GM23338 (cell line): ENCODE measurements around the gene LINGO1. TPM values are rescaled to one million over a fixed set of nuclear protein-coding genes. Genes with fewer than 3 reads are reported as not detected.
A peak's percentile ranks its signal among the peaks of the same experiment; 100 is the strongest.

Experiments
- ATAC-seq: fragments of 200-7000 bp; cut with Tn5 transposase; 3 replicates; pipeline ENCODE4 v1.9.1; 2020
- DNase-seq: peaks from one replicate; pipeline ENCODE4 v3.0.0-alpha.2; 2015; ENCODE audit warnings: low spot score
- H2AFZ ChIP-seq: fragments of 200-600 bp; sonication (generic); 2 replicates; pipeline ENCODE4 v1.8.0; 2016; ENCODE audit warnings: antibody characterized with exemption, mild to moderate bottlenecking, moderate library complexity
- H3F3A ChIP-seq: fragments of 200-600 bp; sonication (generic); replicated peaks from 2 replicates; pipeline ENCODE4 v1.8.0; 2017; ENCODE audit warnings: antibody characterized with exemption, mixed run types, low read depth
- H3K27ac ChIP-seq: fragments of 200-600 bp; sonication (generic); 2 replicates; pipeline ENCODE4 v1.6.1; 2016; ENCODE audit warnings: low read depth
- H3K27me3 ChIP-seq: fragments of 200-600 bp; sonication (generic); 2 replicates; pipeline ENCODE4 v1.8.0; 2016; ENCODE audit warnings: mild to moderate bottlenecking, mixed run types, moderate library complexity; ENCODE audit not compliant: insufficient read depth
- H3K36me3 ChIP-seq: fragments of 200-600 bp; sonication (generic); 2 replicates; pipeline ENCODE4 v1.8.0; 2016; ENCODE audit warnings: mild to moderate bottlenecking; ENCODE audit not compliant: insufficient read depth
- H3K4me1 ChIP-seq: fragments of 200-600 bp; sonication (generic); 2 replicates; pipeline ENCODE4 v1.8.0; 2016; ENCODE audit warnings: mild to moderate bottlenecking, moderate library complexity; ENCODE audit not compliant: insufficient read depth
- H3K4me2 ChIP-seq: fragments of 200-600 bp; sonication (generic); 2 replicates; pipeline ENCODE4 v1.7.1; 2017; ENCODE audit warnings: mixed run types
- H3K4me3 ChIP-seq: fragments of 200-600 bp; sonication (generic); 2 replicates; pipeline ENCODE4 v1.6.1; 2016; ENCODE audit warnings: mixed run types
- H3K79me2 ChIP-seq: fragments of 200-600 bp; sonication (generic); replicated peaks from 2 replicates; pipeline ENCODE4 v1.8.0; 2017; ENCODE audit warnings: mild to moderate bottlenecking; ENCODE audit not compliant: insufficient read depth
- H3K9me2 ChIP-seq: fragments of 200-600 bp; sonication (generic); 2 replicates; pipeline ENCODE4 v1.8.0; 2017; ENCODE audit not compliant: insufficient read depth
- H4K20me1 ChIP-seq: fragments of 200-600 bp; sonication (generic); replicated peaks from 2 replicates; pipeline ENCODE4 v1.8.0; 2017; ENCODE audit warnings: mild to moderate bottlenecking; ENCODE audit not compliant: insufficient read depth
- H3K27ac Mint-ChIP-seq: 2 replicates; pipeline ENCODE4 v1.8.0; 2020; ENCODE audit warnings: inconsistent platforms, mild to moderate bottlenecking, moderate library complexity, mixed read lengths
- H3K27me3 Mint-ChIP-seq: 3 replicates; pipeline ENCODE4 v1.8.0; 2022; ENCODE audit warnings: low read depth, mild to moderate bottlenecking, moderate library complexity, mixed read lengths, inconsistent platforms; ENCODE audit not compliant: insufficient read depth, poor library complexity
- H3K36me3 Mint-ChIP-seq: 3 replicates; pipeline ENCODE4 v1.8.0; 2021; ENCODE audit warnings: low read depth, mild to moderate bottlenecking, inconsistent platforms, moderate library complexity, mixed read lengths
- H3K4me1 Mint-ChIP-seq: 3 replicates; pipeline ENCODE4 v1.8.0; 2020; ENCODE audit warnings: mild to moderate bottlenecking, inconsistent platforms, mixed read lengths
- H3K4me3 Mint-ChIP-seq: 3 replicates; pipeline ENCODE4 v1.8.0; 2021; ENCODE audit warnings: moderate library complexity, mild to moderate bottlenecking, inconsistent platforms, mixed read lengths
- H3K9me3 Mint-ChIP-seq: 3 replicates; pipeline ENCODE4 v1.8.0; 2020; ENCODE audit warnings: moderate library complexity, mild to moderate bottlenecking, inconsistent platforms, mixed read lengths
- CTCF ChIP-seq, 2 experiments: fragments of 200-600 bp in 1 of 2; sonication (generic) in 1 of 2; conservative IDR thresholded peaks; 2 replicates each; pipeline versions ENCODE4 v1.5.1 to v1.6.1; 2016 to 2017; ENCODE audit warnings: antibody characterized with exemption in 2 of 2, low read depth in 2 of 2, mild to moderate bottlenecking in 2 of 2, moderate library complexity in 1 of 2
- ETS1 ChIP-seq: IDR thresholded peaks from 2 replicates; pipeline ENCODE4 v1.6.1; 2016; ENCODE audit warnings: antibody characterized with exemption
- EZH2 ChIP-seq: fragments of 200-600 bp; sonication (generic); IDR thresholded peaks from one replicate; pipeline ENCODE4 v1.8.0; 2017; ENCODE audit warnings: antibody characterized with exemption, mild to moderate bottlenecking, low read depth; ENCODE audit not compliant: unreplicated experiment
- NANOG ChIP-seq: IDR thresholded peaks from 2 replicates; pipeline ENCODE4 v1.6.1; 2016; ENCODE audit warnings: antibody characterized with exemption, borderline replicate concordance
- STAT1 ChIP-seq: IDR thresholded peaks from one replicate; pipeline ENCODE4 v1.6.1; 2016; ENCODE audit warnings: antibody characterized with exemption; ENCODE audit not compliant: unreplicated experiment
- ZNF331 ChIP-seq: fragments of 250-450 bp; sonication (Bioruptor Pico); IDR thresholded peaks from 2 replicates; pipeline ENCODE4 v1.5.0; 2020; ENCODE audit warnings: low read depth, mild to moderate bottlenecking, moderate library complexity
- polyA plus RNA-seq: library from polyadenylated mRNA; unstranded; fragments of >200 nt; fragmentation: Nextera tagmentation; extraction: Ambion mirVana; gene quantifications from 2 replicates; pipeline ENCODE4 v1.2.1, GENCODE V29; 2016
- total RNA-seq: library from RNA; depleted of rRNA; stranded (reverse); fragments of >200 nt; shearing (Covaris generic); gene quantifications from 2 replicates; pipeline ENCODE4 v1.2.3, GENCODE V29; 2014

The LINGO1 gene
- total and polyA plus RNA-seq, 2 experiments from 2014 or later: 16.9 to 63.1 TPM

- Mint-ChIP-seq H3K27me3 (peaks cover 5% of the 10 kb centered on the region), H3K9me3 (no peaks in the 10 kb centered on the region), H3K36me3 (no peaks in the 10 kb centered on the region), H3K27ac (no peak overlapping the region), H3K4me3 (no peak overlapping the region), H3K4me1 (peaks cover 37% of the 10 kb centered on the region)
- DNase-seq (no peak), ATAC-seq (peak; percentile 6; the same call in 1 of the 3 replicates)
- H3K27me3 ChIP-seq: no peaks in the 10 kb centered on the region
- peaks cover 19% of the 10 kb centered on the region for H3K4me1 ChIP-seq
- peak overlapping the region; percentile 12; the same call in 1 of the 2 replicates for H3K4me2 ChIP-seq
- peak overlapping the region; percentile 95 for H2AFZ ChIP-seq
- no peak overlapping the region for H3K4me3 ChIP-seq
- no peaks in the 10 kb centered on the region for H4K20me1 ChIP-seq
- 0 out of 2 replicates have a peak, but pooled peaks cover 7% of the 10 kb centered on the region for H3F3A ChIP-seq
- H3K9me2 ChIP-seq: no peaks in the 10 kb centered on the region
- H3K79me2 ChIP-seq: no peaks in the 10 kb centered on the region
- TF ChIP-seq EZH2 (no peak), CTCF (conservative IDR thresholded peaks at IDR 0.05; ENCODE audit: low read depth in 2 of 2) (peak in 1 of 2 experiments; percentile 16; a peak in 1 of 4 replicates), ETS1 (no peak)
- H3K36me3 ChIP-seq: no peaks in the 10 kb centered on the region
- H3K27ac ChIP-seq: no peak overlapping the region
Measured at GRCh38 chr15:77568014-77568972, 64.4 kb downstream of the LINGO1 start.

- Histone ChIP-seq H3K27ac (no peak overlapping the region), H3K79me2 (no peaks in the 10 kb centered on the region), H3F3A (0 out of 2 replicates have a peak, but pooled peaks cover 7% of the 10 kb centered on the region), H3K36me3 (no peaks in the 10 kb centered on the region), H3K4me2 (no peak overlapping the region), H3K4me3 (no peak overlapping the region), H3K27me3 (no peaks in the 10 kb centered on the region), H4K20me1 (no peaks in the 10 kb centered on the region), H3K4me1 (peaks cover 19% of the 10 kb centered on the region), H3K9me2 (no peaks in the 10 kb centered on the region), H2AFZ (no peak overlapping the region; the same call in 1 of the 2 replicates)
- DNase-seq (no peak), ATAC-seq (no peak)
- no peaks in the 10 kb centered on the region for H3K9me3 Mint-ChIP-seq
- TF ChIP-seq NANOG: no peak
- TF ChIP-seq ZNF331 (CRISPR knock-in tag): no peak
- TF ChIP-seq STAT1: no peak
- H3K27me3 Mint-ChIP-seq: peaks cover 2% of the 10 kb centered on the region
- no peak overlapping the region for H3K4me3 Mint-ChIP-seq
- H3K36me3 Mint-ChIP-seq: no peaks in the 10 kb centered on the region
- H3K27ac Mint-ChIP-seq: no peak overlapping the region
- peaks cover 37% of the 10 kb centered on the region for H3K4me1 Mint-ChIP-seq
Measured at GRCh38 chr15:77567202-77567601, 65.5 kb downstream of the LINGO1 start.
